Aorta (tissue), 5 donors: ENCODE results near the gene FARP1. TPM values are rescaled to one million over a fixed set of nuclear protein-coding genes. Genes with fewer than 3 reads are reported as not detected.
"Not testable (repeated sequence)": the region's sequence is repeated elsewhere in the genome, so short reads cannot be mapped to it uniquely, and the experiment has no call there.

Source experiments
- ATAC-seq: fragments of 200-7000 bp; cut with Tn5 transposase; one replicate; pipeline ENCODE4 v1.9.1; 2022; ENCODE audit warnings: moderate library complexity; ENCODE audit not compliant: low FRiP score
- DNase-seq, 2 donors: peaks; one replicate each; pipeline ENCODE4 v3.0.0-alpha.2; 2020
- H3K27ac ChIP-seq, 2 donors: one replicate each; pipeline ENCODE4 v1.5.1; 2013; ENCODE audit warnings: low read length in 2 of 2, mild to moderate bottlenecking in 2 of 2, moderate library complexity in 2 of 2, control low read depth in 1 of 2, inconsistent platforms in 1 of 2, low read depth in 1 of 2
- H3K27me3 ChIP-seq, 2 donors: one replicate each; pipeline ENCODE4 v1.6.1; 2013; ENCODE audit warnings: control low read depth in 1 of 2, low read length in 1 of 2, mild to moderate bottlenecking in 1 of 2, moderate library complexity in 1 of 2; ENCODE audit not compliant: insufficient read depth in 2 of 2, control insufficient read depth in 1 of 2
- H3K36me3 ChIP-seq, 2 donors: one replicate each; pipeline ENCODE4 v1.6.1; 2013; ENCODE audit warnings: control low read depth in 1 of 2, low read length in 1 of 2, mild to moderate bottlenecking in 1 of 2; ENCODE audit not compliant: insufficient read depth in 2 of 2, control insufficient read depth in 1 of 2
- H3K4me1 ChIP-seq, 2 donors: one replicate each; pipeline ENCODE4 v1.6.1; 2013; ENCODE audit warnings: low read length in 2 of 2, control low read depth in 1 of 2, mild to moderate bottlenecking in 1 of 2, moderate library complexity in 1 of 2; ENCODE audit not compliant: insufficient read depth in 2 of 2, control insufficient read depth in 1 of 2
- H3K4me3 ChIP-seq, 2 donors: one replicate each; pipeline ENCODE4 v1.5.1; 2013; ENCODE audit warnings: low read length in 2 of 2, control low read depth in 1 of 2, mild to moderate bottlenecking in 1 of 2
- H3K9me3 ChIP-seq: one replicate; pipeline ENCODE4 v1.6.1; 2013; ENCODE audit warnings: mild to moderate bottlenecking, low read length; ENCODE audit not compliant: control insufficient read depth
- WGBS, 2 donors: extraction: QIAGEN DNeasy Blood & Tissue Kit; methylation state at CpG; one replicate each; pipeline ENCODE4 v1.1.7; 2013; 5-methylcytosine and 5-hydroxymethylcytosine counted together
- intact Hi-C, 2 donors: fragments of 100-400 bp; cut with DNase I; formaldehyde crosslinking; loops; one replicate each; pipeline versions ENCODE4 v1.14.2 to v1.15.0; 2022
- polyA plus RNA-seq, 2 donors: library from polyadenylated mRNA; stranded (reverse); fragments of 200-250 nt; gene quantifications; one replicate each; pipeline ENCODE4 v1.2.3, GENCODE V29; 2013
- total RNA-seq, 2 donors: library from RNA; stranded (reverse); fragmentation: NEBNext Ultra II Directional; extraction: Animal tissue kit (Norgen Biotek cat#: 25700); gene quantifications; one replicate each; pipeline ENCODE4 v1.2.1, GENCODE V29; 2021
- donor health status: healthy with polysubstance abuse.
- donor health status: Bipolar disorder and iron deficiency.
- donor health status: DM: no; HTN: no; CAD: no.
- donor health status: DM: no; HTN: no; CAD: no.
- donor health status: DM: yes; HTN: yes; CAD: no.

FARP1 gene
- total and polyA plus RNA-seq, 4 donors = 3.3 to 41.7 (median 23.7) TPM

- H3K4me1 ChIP-seq = no peaks in the 10 kb centered on the region
- intact Hi-C loops = no loop called here
- H3K9me3 ChIP-seq = no peaks in the 10 kb centered on the region
- DNase-seq (no peak), ATAC-seq (no peak)
- no peaks in the 10 kb centered on the region for H3K36me3 ChIP-seq
- no peak overlapping the region for H3K27ac ChIP-seq
- 87 to 88% methylated on average over 2 of the region's 2 CpGs for WGBS, 2 donors
- H3K4me3 ChIP-seq = no peak overlapping the region
- H3K27me3 ChIP-seq = no peaks in the 10 kb centered on the region
Observed at GRCh38 chr13:98364647-98365046, 221.8 kb downstream of the FARP1 start.

- no peak for DNase-seq
- no peaks in the 10 kb centered on the region for H3K36me3 ChIP-seq
- H3K9me3 ChIP-seq = no peaks in the 10 kb centered on the region
- no peaks in the 10 kb centered on the region for H3K27me3 ChIP-seq
- H3K27ac ChIP-seq = no peak overlapping the region
- H3K4me3 ChIP-seq = no peak overlapping the region
- 89 to 93% methylated on average over 3 of the region's 3 CpGs for WGBS, 2 donors
- no peak for ATAC-seq
- intact Hi-C loops = no loop called here
- no peaks in the 10 kb centered on the region for H3K4me1 ChIP-seq
Observed at GRCh38 chr13:98365302-98365701, 222.4 kb downstream of the FARP1 start.

GRCh38 chr13:98366010-98366409 lies 223.1 kb downstream of the FARP1 start:
- 86 to 94% methylated on average over 2 of the region's 2 CpGs for WGBS, 2 donors
- Histone ChIP-seq H3K9me3 (no peaks in the 10 kb centered on the region), H3K4me3 (no peak overlapping the region), H3K36me3 (no peaks in the 10 kb centered on the region), H3K4me1 (no peaks in the 10 kb centered on the region), H3K27me3 (no peaks in the 10 kb centered on the region), H3K27ac (no peak overlapping the region)
- DNase-seq (no peak), ATAC-seq (no peak)
- intact Hi-C loops = no loop called here

- Histone ChIP-seq H3K36me3 (no peaks in the 10 kb centered on the region), H3K27me3 (no peaks in the 10 kb centered on the region), H3K4me1 (no peaks in the 10 kb centered on the region), H3K27ac (no peak overlapping the region), H3K4me3 (no peak overlapping the region), H3K9me3 (no peaks in the 10 kb centered on the region)
- intact Hi-C loops = no loop called here
- ATAC-seq (no peak), DNase-seq (no peak)
- 95% methylated on average over 7 of the region's 7 CpGs for WGBS, 2 donors
Observed at GRCh38 chr13:98366443-98366842, 223.5 kb downstream of the FARP1 start.

- Histone ChIP-seq H3K27me3 (no peaks in the 10 kb centered on the region), H3K27ac (no peak overlapping the region), H3K4me1 (no peaks in the 10 kb centered on the region), H3K9me3 (no peaks in the 10 kb centered on the region), H3K4me3 (no peak overlapping the region), H3K36me3 (no peaks in the 10 kb centered on the region)
- DNase-seq = no peak
- 95 to 100% methylated on average over 4 of the region's 4 CpGs for WGBS, 2 donors
- ATAC-seq = no peak
- intact Hi-C loops = no loop called here
Observed at GRCh38 chr13:98366959-98367358, 224.1 kb downstream of the FARP1 start.

GRCh38 chr13:98368019-98368418 lies 225.1 kb downstream of the FARP1 start:
- H3K27me3 ChIP-seq = no peaks in the 10 kb centered on the region
- no peaks in the 10 kb centered on the region for H3K9me3 ChIP-seq
- H3K4me1 ChIP-seq = no peaks in the 10 kb centered on the region
- H3K27ac ChIP-seq = no peak overlapping the region
- no peaks in the 10 kb centered on the region for H3K36me3 ChIP-seq
- 87 to 89% methylated on average over 2 of the region's 2 CpGs for WGBS, 2 donors
- H3K4me3 ChIP-seq = no peak overlapping the region
- DNase-seq = no peak
- ATAC-seq = no peak
- intact Hi-C loops = no loop called here

GRCh38 chr13:98369520-98369919 lies 226.6 kb downstream of the FARP1 start:
- H3K4me1 ChIP-seq, H3K27me3 ChIP-seq, H3K4me3 ChIP-seq, H3K9me3 ChIP-seq, intact Hi-C loops, DNase-seq, H3K27ac ChIP-seq, ATAC-seq, H3K36me3 ChIP-seq: not testable (repeated sequence)
- 91 to 100% methylated on average over 2 of the region's 2 CpGs for WGBS, 2 donors

GRCh38 chr13:98370261-98370660 lies 227.4 kb downstream of the FARP1 start:
- Histone ChIP-seq H3K27ac (no peak overlapping the region), H3K4me3 (no peak overlapping the region), H3K9me3 (peaks cover 3% of the 10 kb centered on the region), H3K27me3 (no peaks in the 10 kb centered on the region), H3K36me3 (no peaks in the 10 kb centered on the region), H3K4me1 (no peaks in the 10 kb centered on the region)
- DNase-seq (no peak), ATAC-seq (no peak)
- intact Hi-C loops = no loop called here
- WGBS, 2 donors = 76 to 90% methylated on average over 4 of the region's 4 CpGs

- DNase-seq (no peak), ATAC-seq (peak; percentile 63)
- Histone ChIP-seq H3K4me1 (no peaks in the 10 kb centered on the region), H3K9me3 (peaks cover 3% of the 10 kb centered on the region), H3K27me3 (no peaks in the 10 kb centered on the region), H3K36me3 (no peaks in the 10 kb centered on the region), H3K4me3 (no peak overlapping the region), H3K27ac (no peak overlapping the region)
- 5 to 11% methylated on average over 16 of the region's 16 CpGs for WGBS, 2 donors
- intact Hi-C loops = no loop called here
Observed at GRCh38 chr13:98370806-98371515, 228.1 kb downstream of the FARP1 start.
